Hepatocyte (in vitro differentiated cells): ENCODE data around the gene F7.

ENCODE experiments used
- CTCF ChIP-seq: fragments of 200-600 bp; sonication (generic); IDR thresholded peaks from 2 replicates; pipeline ENCODE4 v1.5.1; 2016; ENCODE audit warnings: antibody characterized with exemption, mild to moderate bottlenecking; ENCODE audit not compliant: poor library complexity
- EZH2phosphoT487 ChIP-seq: fragments of 200-600 bp; sonication (generic); IDR thresholded peaks from one replicate; pipeline ENCODE4 v1.6.1; 2018; ENCODE audit warnings: antibody characterized with exemption, mild to moderate bottlenecking, low read depth, moderate library complexity; ENCODE audit not compliant: unreplicated experiment, severe bottlenecking

DNA sequence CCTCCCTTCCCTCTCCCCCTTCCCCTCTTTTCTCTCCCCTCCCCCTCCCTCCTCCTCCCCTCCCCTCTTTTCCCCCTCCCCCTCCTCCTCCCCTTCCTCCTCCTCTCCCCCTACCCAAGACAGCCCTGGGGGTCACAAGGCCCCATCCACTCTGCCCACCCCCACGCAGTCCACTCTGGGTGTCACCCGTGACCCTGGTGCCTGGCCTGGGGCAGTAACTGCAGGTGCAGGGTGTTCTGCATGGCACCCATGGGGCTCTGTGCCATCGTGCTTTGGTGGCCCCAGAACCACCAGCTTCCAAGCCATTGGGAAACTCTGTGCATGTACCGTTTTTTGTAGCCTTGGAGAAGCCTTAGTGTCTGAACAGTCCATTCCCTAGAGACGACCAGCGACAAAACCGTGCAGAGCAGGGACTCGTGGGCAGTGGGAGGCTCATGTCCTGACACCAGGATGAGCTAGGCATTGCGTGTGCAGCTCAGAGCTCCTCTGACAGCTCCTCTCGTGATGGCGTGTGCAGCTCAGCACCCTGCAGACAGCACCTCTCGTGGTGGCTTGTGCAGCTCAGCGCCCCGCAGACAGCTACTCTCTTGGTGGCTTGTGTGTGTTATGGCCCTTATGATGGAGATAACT is 43.7 kb upstream of the F7 start:
- TF ChIP-seq CTCF (no peak), EZH2phosphoT487 (no peak)
